KMS-11 (cell line): ENCODE results near the gene GPR146.

Experiments
- H2AFZ ChIP-seq: fragments of 200-600 bp; sonication (generic); 2 replicates; pipeline ENCODE4 v1.6.1; 2016; ENCODE audit warnings: antibody characterized with exemption, mixed run types, low read depth
- H3K27ac ChIP-seq: fragments of 200-600 bp; sonication (generic); 2 replicates; pipeline ENCODE4 v1.6.1; 2016; ENCODE audit warnings: mild to moderate bottlenecking, mixed run types
- H3K27me3 ChIP-seq: fragments of 200-600 bp; sonication (generic); 2 replicates; pipeline ENCODE4 v1.6.1; 2017; ENCODE audit warnings: mild to moderate bottlenecking, low read depth, mixed run types, moderate library complexity; ENCODE audit not compliant: insufficient read depth
- H3K36me3 ChIP-seq: fragments of 200-600 bp; sonication (generic); 2 replicates; pipeline ENCODE4 v1.6.1; 2017; ENCODE audit warnings: mild to moderate bottlenecking, mixed run types; ENCODE audit not compliant: insufficient read depth
- H3K4me1 ChIP-seq: fragments of 200-600 bp; sonication (generic); 2 replicates; pipeline ENCODE4 v1.6.1; 2016; ENCODE audit warnings: mild to moderate bottlenecking, low read depth, mixed run types; ENCODE audit not compliant: poor library complexity, severe bottlenecking
- H3K4me2 ChIP-seq: fragments of 200-600 bp; sonication (generic); 2 replicates; pipeline ENCODE4 v1.7.0; 2016; ENCODE audit warnings: mild to moderate bottlenecking, mixed run types
- H3K4me3 ChIP-seq: fragments of 200-600 bp; sonication (generic); IDR thresholded peaks from 2 replicates; pipeline ENCODE4 v1.6.1; 2017; ENCODE audit warnings: low read depth, low read length, mixed read lengths; ENCODE audit not compliant: insufficient read depth
- H3K79me2 ChIP-seq: fragments of 200-600 bp; sonication (generic); 2 replicates; pipeline ENCODE4 v1.6.1; 2016; ENCODE audit warnings: low read depth, mixed run types; ENCODE audit not compliant: insufficient read depth
- H3K9ac ChIP-seq: fragments of 200-600 bp; sonication (generic); 2 replicates; pipeline ENCODE4 v1.6.1; 2016; ENCODE audit warnings: mild to moderate bottlenecking, mixed run types
- H4K20me1 ChIP-seq: fragments of 200-600 bp; sonication (generic); 2 replicates; pipeline ENCODE4 v1.6.1; 2016; ENCODE audit warnings: mild to moderate bottlenecking, mixed run types; ENCODE audit not compliant: insufficient read depth
- TF ChIP-seq, protein P1 (sequence below): fragments of 200-600 bp; sonication (generic); conservative IDR thresholded peaks from 2 replicates; pipeline ENCODE4 v1.6.1; 2017; ENCODE audit warnings: low read depth, mild to moderate bottlenecking, antibody characterized with exemption, low read length, moderate library complexity, mixed read lengths

Gene GPR146

GRCh38 chr7:1090686-1091643, 46.6 kb downstream of the GPR146 start:
- Histone ChIP-seq H3K79me2 (no peaks in the 10 kb centered on the region), H3K27ac (no peak overlapping the region), H3K4me3 (no peak overlapping the region), H2AFZ (no peak overlapping the region), H4K20me1 (no peaks in the 10 kb centered on the region), H3K4me2 (no peak overlapping the region), H3K4me1 (no peaks in the 10 kb centered on the region), H3K36me3 (no peaks in the 10 kb centered on the region), H3K9ac (no peak overlapping the region), H3K27me3 (no peaks in the 10 kb centered on the region)
- TF ChIP-seq, protein P1, sequence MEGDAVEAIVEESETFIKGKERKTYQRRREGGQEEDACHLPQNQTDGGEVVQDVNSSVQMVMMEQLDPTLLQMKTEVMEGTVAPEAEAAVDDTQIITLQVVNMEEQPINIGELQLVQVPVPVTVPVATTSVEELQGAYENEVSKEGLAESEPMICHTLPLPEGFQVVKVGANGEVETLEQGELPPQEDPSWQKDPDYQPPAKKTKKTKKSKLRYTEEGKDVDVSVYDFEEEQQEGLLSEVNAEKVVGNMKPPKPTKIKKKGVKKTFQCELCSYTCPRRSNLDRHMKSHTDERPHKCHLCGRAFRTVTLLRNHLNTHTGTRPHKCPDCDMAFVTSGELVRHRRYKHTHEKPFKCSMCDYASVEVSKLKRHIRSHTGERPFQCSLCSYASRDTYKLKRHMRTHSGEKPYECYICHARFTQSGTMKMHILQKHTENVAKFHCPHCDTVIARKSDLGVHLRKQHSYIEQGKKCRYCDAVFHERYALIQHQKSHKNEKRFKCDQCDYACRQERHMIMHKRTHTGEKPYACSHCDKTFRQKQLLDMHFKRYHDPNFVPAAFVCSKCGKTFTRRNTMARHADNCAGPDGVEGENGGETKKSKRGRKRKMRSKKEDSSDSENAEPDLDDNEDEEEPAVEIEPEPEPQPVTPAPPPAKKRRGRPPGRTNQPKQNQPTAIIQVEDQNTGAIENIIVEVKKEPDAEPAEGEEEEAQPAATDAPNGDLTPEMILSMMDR = no peak

DNA sequence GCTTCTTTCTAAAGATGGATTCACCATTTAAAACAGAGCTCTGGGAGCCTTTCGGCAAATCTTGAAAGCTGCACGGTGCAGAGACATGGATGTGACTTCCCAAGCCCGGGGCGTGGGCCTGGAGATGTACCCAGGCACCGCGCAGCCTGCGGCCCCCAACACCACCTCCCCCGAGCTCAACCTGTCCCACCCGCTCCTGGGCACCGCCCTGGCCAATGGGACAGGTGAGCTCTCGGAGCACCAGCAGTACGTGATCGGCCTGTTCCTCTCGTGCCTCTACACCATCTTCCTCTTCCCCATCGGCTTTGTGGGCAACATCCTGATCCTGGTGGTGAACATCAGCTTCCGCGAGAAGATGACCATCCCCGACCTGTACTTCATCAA, 47.3 kb downstream of the GPR146 start:
- no peak overlapping the region for H2AFZ ChIP-seq
- H3K4me2 ChIP-seq = no peak overlapping the region
- H3K27me3 ChIP-seq = no peaks in the 10 kb centered on the region
- no peak overlapping the region for H3K4me3 ChIP-seq
- no peak overlapping the region for H3K27ac ChIP-seq
- no peaks in the 10 kb centered on the region for H3K36me3 ChIP-seq
- H3K9ac ChIP-seq = no peak overlapping the region
- H3K79me2 ChIP-seq = no peaks in the 10 kb centered on the region
- no peaks in the 10 kb centered on the region for H4K20me1 ChIP-seq
- no peaks in the 10 kb centered on the region for H3K4me1 ChIP-seq
- TF ChIP-seq, protein P1 = no peak

- H4K20me1 ChIP-seq = no peaks in the 10 kb centered on the region
- H3K27me3 ChIP-seq = no peaks in the 10 kb centered on the region
- no peaks in the 10 kb centered on the region for H3K79me2 ChIP-seq
- TF ChIP-seq, protein P1 = no peak
- H3K4me2 ChIP-seq = no peak overlapping the region
- no peaks in the 10 kb centered on the region for H3K4me1 ChIP-seq
- H3K36me3 ChIP-seq = no peaks in the 10 kb centered on the region
- H3K4me3 ChIP-seq = no peak overlapping the region
- H2AFZ ChIP-seq = no peak overlapping the region
- H3K27ac ChIP-seq = no peak overlapping the region
- H3K9ac ChIP-seq = no peak overlapping the region
These were observed 47.9 kb downstream of the GPR146 start for GRCh38 chr7:1092161-1092632.

DNA sequence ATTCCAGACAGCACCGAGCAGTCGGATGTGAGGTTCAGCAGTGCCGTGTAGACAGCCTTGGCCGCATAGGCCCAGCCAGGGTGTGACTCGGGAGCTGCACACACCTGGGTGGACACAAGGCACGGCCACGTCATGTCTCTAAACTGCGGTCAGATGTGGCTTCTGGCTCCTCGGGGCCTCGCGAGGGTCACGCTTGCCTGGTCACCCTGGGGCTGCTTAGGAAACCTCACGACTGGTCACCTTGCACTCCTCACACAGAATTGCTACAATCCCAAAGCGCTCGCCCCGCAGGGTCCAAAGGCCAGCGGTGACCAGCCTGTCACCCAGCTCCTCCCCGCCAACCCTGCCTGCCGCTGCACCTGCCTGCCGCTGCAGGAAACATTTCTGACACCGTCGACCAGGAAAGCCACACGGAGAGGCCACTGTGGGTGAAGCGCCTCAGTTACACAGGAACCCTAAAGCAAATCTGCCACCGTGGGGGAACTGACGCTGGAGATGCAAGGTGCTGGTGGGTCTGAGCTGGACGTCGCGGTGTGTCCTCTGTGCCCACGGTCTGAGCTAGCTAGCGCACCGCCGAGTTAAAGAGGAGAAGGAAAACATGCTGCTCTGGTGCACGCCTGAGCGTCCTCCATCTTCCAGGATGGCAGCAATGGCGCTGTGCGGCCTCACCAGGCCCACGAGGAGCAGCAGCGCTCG, 48.6 kb downstream of the GPR146 start:
- Histone ChIP-seq H3K4me3 (no peak overlapping the region), H3K9ac (no peak overlapping the region), H2AFZ (no peak overlapping the region), H3K4me2 (no peak overlapping the region), H3K4me1 (no peaks in the 10 kb centered on the region), H3K27me3 (no peaks in the 10 kb centered on the region), H3K79me2 (no peaks in the 10 kb centered on the region), H3K36me3 (no peaks in the 10 kb centered on the region), H4K20me1 (no peaks in the 10 kb centered on the region), H3K27ac (no peak overlapping the region)
- TF ChIP-seq, protein P1 = no peak
